GM23338 (cell line): ENCODE data around the gene HELZ. TPM values are rescaled to one million over a fixed set of nuclear protein-coding genes. Genes with fewer than 3 reads are reported as not detected.

Experiments used
- ATAC-seq: fragments of 200-7000 bp; cut with Tn5 transposase; 3 replicates; pipeline ENCODE4 v1.9.1; 2020
- DNase-seq: peaks from one replicate; pipeline ENCODE4 v3.0.0-alpha.2; 2015; ENCODE audit warnings: low spot score
- H2AFZ ChIP-seq: fragments of 200-600 bp; sonication (generic); 2 replicates; pipeline ENCODE4 v1.8.0; 2016; ENCODE audit warnings: antibody characterized with exemption, mild to moderate bottlenecking, moderate library complexity
- H3F3A ChIP-seq: fragments of 200-600 bp; sonication (generic); replicated peaks from 2 replicates; pipeline ENCODE4 v1.8.0; 2017; ENCODE audit warnings: antibody characterized with exemption, mixed run types, low read depth
- H3K27ac ChIP-seq: fragments of 200-600 bp; sonication (generic); 2 replicates; pipeline ENCODE4 v1.6.1; 2016; ENCODE audit warnings: low read depth
- H3K27me3 ChIP-seq: fragments of 200-600 bp; sonication (generic); 2 replicates; pipeline ENCODE4 v1.8.0; 2016; ENCODE audit warnings: mild to moderate bottlenecking, mixed run types, moderate library complexity; ENCODE audit not compliant: insufficient read depth
- H3K36me3 ChIP-seq: fragments of 200-600 bp; sonication (generic); 2 replicates; pipeline ENCODE4 v1.8.0; 2016; ENCODE audit warnings: mild to moderate bottlenecking; ENCODE audit not compliant: insufficient read depth
- H3K4me1 ChIP-seq: fragments of 200-600 bp; sonication (generic); 2 replicates; pipeline ENCODE4 v1.8.0; 2016; ENCODE audit warnings: mild to moderate bottlenecking, moderate library complexity; ENCODE audit not compliant: insufficient read depth
- H3K4me2 ChIP-seq: fragments of 200-600 bp; sonication (generic); 2 replicates; pipeline ENCODE4 v1.7.1; 2017; ENCODE audit warnings: mixed run types
- H3K4me3 ChIP-seq: fragments of 200-600 bp; sonication (generic); 2 replicates; pipeline ENCODE4 v1.6.1; 2016; ENCODE audit warnings: mixed run types
- H3K79me2 ChIP-seq: fragments of 200-600 bp; sonication (generic); replicated peaks from 2 replicates; pipeline ENCODE4 v1.8.0; 2017; ENCODE audit warnings: mild to moderate bottlenecking; ENCODE audit not compliant: insufficient read depth
- H3K9me2 ChIP-seq: fragments of 200-600 bp; sonication (generic); 2 replicates; pipeline ENCODE4 v1.8.0; 2017; ENCODE audit not compliant: insufficient read depth
- H4K20me1 ChIP-seq: fragments of 200-600 bp; sonication (generic); replicated peaks from 2 replicates; pipeline ENCODE4 v1.8.0; 2017; ENCODE audit warnings: mild to moderate bottlenecking; ENCODE audit not compliant: insufficient read depth
- H3K27ac Mint-ChIP-seq: 2 replicates; pipeline ENCODE4 v1.8.0; 2020; ENCODE audit warnings: inconsistent platforms, mild to moderate bottlenecking, moderate library complexity, mixed read lengths
- H3K27me3 Mint-ChIP-seq: 3 replicates; pipeline ENCODE4 v1.8.0; 2022; ENCODE audit warnings: low read depth, mild to moderate bottlenecking, moderate library complexity, mixed read lengths, inconsistent platforms; ENCODE audit not compliant: insufficient read depth, poor library complexity
- H3K36me3 Mint-ChIP-seq: 3 replicates; pipeline ENCODE4 v1.8.0; 2021; ENCODE audit warnings: low read depth, mild to moderate bottlenecking, inconsistent platforms, moderate library complexity, mixed read lengths
- H3K4me1 Mint-ChIP-seq: 3 replicates; pipeline ENCODE4 v1.8.0; 2020; ENCODE audit warnings: mild to moderate bottlenecking, inconsistent platforms, mixed read lengths
- H3K4me3 Mint-ChIP-seq: 3 replicates; pipeline ENCODE4 v1.8.0; 2021; ENCODE audit warnings: moderate library complexity, mild to moderate bottlenecking, inconsistent platforms, mixed read lengths
- H3K9me3 Mint-ChIP-seq: 3 replicates; pipeline ENCODE4 v1.8.0; 2020; ENCODE audit warnings: moderate library complexity, mild to moderate bottlenecking, inconsistent platforms, mixed read lengths
- EZH2 ChIP-seq: fragments of 200-600 bp; sonication (generic); IDR thresholded peaks from one replicate; pipeline ENCODE4 v1.8.0; 2017; ENCODE audit warnings: antibody characterized with exemption, mild to moderate bottlenecking, low read depth; ENCODE audit not compliant: unreplicated experiment
- EZH2phosphoT487 ChIP-seq: fragments of 200-600 bp; sonication (generic); IDR thresholded peaks from one replicate; pipeline ENCODE4 v1.8.1; 2018; ENCODE audit warnings: antibody characterized with exemption; ENCODE audit not compliant: unreplicated experiment
- JUNB ChIP-seq: IDR thresholded peaks from one replicate; pipeline ENCODE4 v1.6.1; 2016; ENCODE audit warnings: antibody characterized with exemption; ENCODE audit not compliant: unreplicated experiment
- NANOG ChIP-seq: IDR thresholded peaks from 2 replicates; pipeline ENCODE4 v1.6.1; 2016; ENCODE audit warnings: antibody characterized with exemption, borderline replicate concordance
- POLR2AphosphoS5 ChIP-seq: IDR thresholded peaks from 2 replicates; pipeline ENCODE4 v1.6.1; 2016; ENCODE audit warnings: antibody characterized with exemption, low read depth
- STAT1 ChIP-seq: IDR thresholded peaks from one replicate; pipeline ENCODE4 v1.6.1; 2016; ENCODE audit warnings: antibody characterized with exemption; ENCODE audit not compliant: unreplicated experiment
- ZNF114 ChIP-seq: fragments of 250-450 bp; sonication (Bioruptor Pico); IDR thresholded peaks from 2 replicates; pipeline ENCODE4 v1.5.0; 2020; ENCODE audit warnings: mild to moderate bottlenecking, moderate library complexity
- ZNF331 ChIP-seq: fragments of 250-450 bp; sonication (Bioruptor Pico); IDR thresholded peaks from 2 replicates; pipeline ENCODE4 v1.5.0; 2020; ENCODE audit warnings: low read depth, mild to moderate bottlenecking, moderate library complexity
- polyA plus RNA-seq: library from polyadenylated mRNA; unstranded; fragments of >200 nt; fragmentation: Nextera tagmentation; extraction: Ambion mirVana; gene quantifications from 2 replicates; pipeline ENCODE4 v1.2.1, GENCODE V29; 2016
- total RNA-seq: library from RNA; depleted of rRNA; stranded (reverse); fragments of >200 nt; shearing (Covaris generic); gene quantifications from 2 replicates; pipeline ENCODE4 v1.2.3, GENCODE V29; 2014
- TF ChIP-seq, protein P1 (sequence below), 2 experiments: fragments of 200-600 bp in 1 of 2; sonication (generic) in 1 of 2; conservative IDR thresholded peaks; 2 replicates each; pipeline versions ENCODE4 v1.5.1 to v1.6.1; 2016 to 2017; ENCODE audit warnings: antibody characterized with exemption in 2 of 2, low read depth in 2 of 2, mild to moderate bottlenecking in 2 of 2, moderate library complexity in 1 of 2
- TF ChIP-seq, protein P2 (sequence below): IDR thresholded peaks from 2 replicates; pipeline ENCODE4 v1.6.1; 2016; ENCODE audit warnings: antibody characterized with exemption
- TF ChIP-seq, protein P3 (sequence below): fragments of 250-450 bp; sonication (Bioruptor Pico); IDR thresholded peaks from 2 replicates; pipeline ENCODE4 v1.5.0; 2020; ENCODE audit warnings: mild to moderate bottlenecking, moderate library complexity

Gene HELZ
- total and polyA plus RNA-seq, 2 experiments from 2014 or later, result 38.9 to 62.0 TPM

DNA sequence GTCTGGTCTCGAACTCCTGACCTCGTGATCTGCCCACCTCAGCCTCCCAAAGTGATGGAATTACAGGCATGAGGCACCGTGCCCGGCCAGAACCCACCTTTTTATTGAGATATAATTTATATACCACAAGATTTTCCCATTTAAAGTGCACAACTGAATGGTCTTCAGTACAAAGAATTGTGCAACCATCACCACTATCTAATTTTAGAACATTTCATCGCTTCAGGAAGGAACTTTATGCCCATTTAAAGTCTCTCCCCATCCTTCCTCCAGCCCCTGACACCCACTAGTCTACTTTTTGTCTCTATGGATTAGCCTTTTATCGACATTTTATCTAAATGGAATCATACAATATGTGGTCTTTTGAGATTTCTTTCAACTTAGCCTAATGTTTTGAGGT lies 25.4 kb upstream of the HELZ start:
- ATAC-seq, result no peak
- H3K4me2 ChIP-seq, result no peak overlapping the region
- Mint-ChIP-seq H3K27ac (no peak overlapping the region), H3K36me3 (no peaks in the 10 kb centered on the region), H3K9me3 (no peaks in the 10 kb centered on the region), H3K27me3 (peaks cover 9% of the 10 kb centered on the region), H3K4me3 (no peak overlapping the region), H3K4me1 (no peaks in the 10 kb centered on the region)
- no peaks in the 10 kb centered on the region for H4K20me1 ChIP-seq
- H3K27ac ChIP-seq, result no peak overlapping the region
- no peaks in the 10 kb centered on the region for H3K36me3 ChIP-seq
- H3K79me2 ChIP-seq, result no peaks in the 10 kb centered on the region
- H3K9me2 ChIP-seq, result no peaks in the 10 kb centered on the region
- TF ChIP-seq ZNF331 (CRISPR knock-in tag) (no peak), POLR2AphosphoS5 (no peak), EZH2phosphoT487 (no peak), JUNB (no peak), NANOG (no peak), STAT1 (no peak), EZH2 (no peak), ZNF114 (no peak)
- TF ChIP-seq, protein P1, sequence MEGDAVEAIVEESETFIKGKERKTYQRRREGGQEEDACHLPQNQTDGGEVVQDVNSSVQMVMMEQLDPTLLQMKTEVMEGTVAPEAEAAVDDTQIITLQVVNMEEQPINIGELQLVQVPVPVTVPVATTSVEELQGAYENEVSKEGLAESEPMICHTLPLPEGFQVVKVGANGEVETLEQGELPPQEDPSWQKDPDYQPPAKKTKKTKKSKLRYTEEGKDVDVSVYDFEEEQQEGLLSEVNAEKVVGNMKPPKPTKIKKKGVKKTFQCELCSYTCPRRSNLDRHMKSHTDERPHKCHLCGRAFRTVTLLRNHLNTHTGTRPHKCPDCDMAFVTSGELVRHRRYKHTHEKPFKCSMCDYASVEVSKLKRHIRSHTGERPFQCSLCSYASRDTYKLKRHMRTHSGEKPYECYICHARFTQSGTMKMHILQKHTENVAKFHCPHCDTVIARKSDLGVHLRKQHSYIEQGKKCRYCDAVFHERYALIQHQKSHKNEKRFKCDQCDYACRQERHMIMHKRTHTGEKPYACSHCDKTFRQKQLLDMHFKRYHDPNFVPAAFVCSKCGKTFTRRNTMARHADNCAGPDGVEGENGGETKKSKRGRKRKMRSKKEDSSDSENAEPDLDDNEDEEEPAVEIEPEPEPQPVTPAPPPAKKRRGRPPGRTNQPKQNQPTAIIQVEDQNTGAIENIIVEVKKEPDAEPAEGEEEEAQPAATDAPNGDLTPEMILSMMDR (conservative IDR thresholded peaks at IDR 0.05; ENCODE audit: low read depth in 2 of 2), result no peak
- TF ChIP-seq, protein P2, sequence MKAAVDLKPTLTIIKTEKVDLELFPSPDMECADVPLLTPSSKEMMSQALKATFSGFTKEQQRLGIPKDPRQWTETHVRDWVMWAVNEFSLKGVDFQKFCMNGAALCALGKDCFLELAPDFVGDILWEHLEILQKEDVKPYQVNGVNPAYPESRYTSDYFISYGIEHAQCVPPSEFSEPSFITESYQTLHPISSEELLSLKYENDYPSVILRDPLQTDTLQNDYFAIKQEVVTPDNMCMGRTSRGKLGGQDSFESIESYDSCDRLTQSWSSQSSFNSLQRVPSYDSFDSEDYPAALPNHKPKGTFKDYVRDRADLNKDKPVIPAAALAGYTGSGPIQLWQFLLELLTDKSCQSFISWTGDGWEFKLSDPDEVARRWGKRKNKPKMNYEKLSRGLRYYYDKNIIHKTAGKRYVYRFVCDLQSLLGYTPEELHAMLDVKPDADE, result no peak
- no peaks in the 10 kb centered on the region for H3F3A ChIP-seq
- no peaks in the 10 kb centered on the region for H3K27me3 ChIP-seq
- DNase-seq, result no peak
- H2AFZ ChIP-seq, result no peak overlapping the region
- H3K4me3 ChIP-seq, result no peak overlapping the region
- H3K4me1 ChIP-seq, result no peaks in the 10 kb centered on the region

DNA sequence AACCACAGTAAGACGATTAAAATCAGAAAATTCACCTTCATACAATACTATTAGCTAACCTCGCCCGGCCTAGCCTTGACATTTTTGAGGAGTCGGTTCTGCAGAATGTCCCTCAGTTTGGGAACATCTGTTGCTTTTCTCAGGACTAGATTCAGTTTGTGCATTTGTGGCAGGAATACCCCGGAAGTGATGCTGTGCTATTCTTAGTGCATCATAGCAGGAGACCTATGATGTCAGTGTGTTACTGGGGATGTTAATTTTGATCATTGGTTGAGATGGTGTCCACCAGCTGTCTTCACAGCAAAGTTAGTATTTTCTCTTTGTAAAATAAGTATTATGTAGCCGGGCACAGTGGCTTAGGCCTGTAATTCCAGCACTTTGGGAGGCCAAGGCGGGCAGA lies 21.5 kb upstream of the HELZ start:
- H2AFZ ChIP-seq, result no peak overlapping the region
- H3K4me2 ChIP-seq, result no peak overlapping the region
- Mint-ChIP-seq H3K27ac (no peak overlapping the region), H3K9me3 (no peaks in the 10 kb centered on the region), H3K4me1 (peaks cover 3% of the 10 kb centered on the region; the same call in 1 of the 3 replicates), H3K36me3 (no peaks in the 10 kb centered on the region), H3K4me3 (no peak overlapping the region), H3K27me3 (peaks cover 3% of the 10 kb centered on the region)
- no peaks in the 10 kb centered on the region for H3F3A ChIP-seq
- no peaks in the 10 kb centered on the region for H3K27me3 ChIP-seq
- ATAC-seq, result no peak
- no peak for DNase-seq
- no peak overlapping the region for H3K4me3 ChIP-seq
- no peaks in the 10 kb centered on the region for H4K20me1 ChIP-seq
- H3K4me1 ChIP-seq, result peaks cover 3% of the 10 kb centered on the region; the same call in 1 of the 2 replicates
- no peaks in the 10 kb centered on the region for H3K36me3 ChIP-seq
- no peaks in the 10 kb centered on the region for H3K9me2 ChIP-seq
- H3K27ac ChIP-seq, result no peak overlapping the region
- H3K79me2 ChIP-seq, result no peaks in the 10 kb centered on the region
- no peak for TF ChIP-seq ZNF331 (CRISPR knock-in tag)
- no peak for TF ChIP-seq NANOG
- no peak for TF ChIP-seq EZH2
- TF ChIP-seq EZH2phosphoT487, result no peak
- TF ChIP-seq, protein P3, sequence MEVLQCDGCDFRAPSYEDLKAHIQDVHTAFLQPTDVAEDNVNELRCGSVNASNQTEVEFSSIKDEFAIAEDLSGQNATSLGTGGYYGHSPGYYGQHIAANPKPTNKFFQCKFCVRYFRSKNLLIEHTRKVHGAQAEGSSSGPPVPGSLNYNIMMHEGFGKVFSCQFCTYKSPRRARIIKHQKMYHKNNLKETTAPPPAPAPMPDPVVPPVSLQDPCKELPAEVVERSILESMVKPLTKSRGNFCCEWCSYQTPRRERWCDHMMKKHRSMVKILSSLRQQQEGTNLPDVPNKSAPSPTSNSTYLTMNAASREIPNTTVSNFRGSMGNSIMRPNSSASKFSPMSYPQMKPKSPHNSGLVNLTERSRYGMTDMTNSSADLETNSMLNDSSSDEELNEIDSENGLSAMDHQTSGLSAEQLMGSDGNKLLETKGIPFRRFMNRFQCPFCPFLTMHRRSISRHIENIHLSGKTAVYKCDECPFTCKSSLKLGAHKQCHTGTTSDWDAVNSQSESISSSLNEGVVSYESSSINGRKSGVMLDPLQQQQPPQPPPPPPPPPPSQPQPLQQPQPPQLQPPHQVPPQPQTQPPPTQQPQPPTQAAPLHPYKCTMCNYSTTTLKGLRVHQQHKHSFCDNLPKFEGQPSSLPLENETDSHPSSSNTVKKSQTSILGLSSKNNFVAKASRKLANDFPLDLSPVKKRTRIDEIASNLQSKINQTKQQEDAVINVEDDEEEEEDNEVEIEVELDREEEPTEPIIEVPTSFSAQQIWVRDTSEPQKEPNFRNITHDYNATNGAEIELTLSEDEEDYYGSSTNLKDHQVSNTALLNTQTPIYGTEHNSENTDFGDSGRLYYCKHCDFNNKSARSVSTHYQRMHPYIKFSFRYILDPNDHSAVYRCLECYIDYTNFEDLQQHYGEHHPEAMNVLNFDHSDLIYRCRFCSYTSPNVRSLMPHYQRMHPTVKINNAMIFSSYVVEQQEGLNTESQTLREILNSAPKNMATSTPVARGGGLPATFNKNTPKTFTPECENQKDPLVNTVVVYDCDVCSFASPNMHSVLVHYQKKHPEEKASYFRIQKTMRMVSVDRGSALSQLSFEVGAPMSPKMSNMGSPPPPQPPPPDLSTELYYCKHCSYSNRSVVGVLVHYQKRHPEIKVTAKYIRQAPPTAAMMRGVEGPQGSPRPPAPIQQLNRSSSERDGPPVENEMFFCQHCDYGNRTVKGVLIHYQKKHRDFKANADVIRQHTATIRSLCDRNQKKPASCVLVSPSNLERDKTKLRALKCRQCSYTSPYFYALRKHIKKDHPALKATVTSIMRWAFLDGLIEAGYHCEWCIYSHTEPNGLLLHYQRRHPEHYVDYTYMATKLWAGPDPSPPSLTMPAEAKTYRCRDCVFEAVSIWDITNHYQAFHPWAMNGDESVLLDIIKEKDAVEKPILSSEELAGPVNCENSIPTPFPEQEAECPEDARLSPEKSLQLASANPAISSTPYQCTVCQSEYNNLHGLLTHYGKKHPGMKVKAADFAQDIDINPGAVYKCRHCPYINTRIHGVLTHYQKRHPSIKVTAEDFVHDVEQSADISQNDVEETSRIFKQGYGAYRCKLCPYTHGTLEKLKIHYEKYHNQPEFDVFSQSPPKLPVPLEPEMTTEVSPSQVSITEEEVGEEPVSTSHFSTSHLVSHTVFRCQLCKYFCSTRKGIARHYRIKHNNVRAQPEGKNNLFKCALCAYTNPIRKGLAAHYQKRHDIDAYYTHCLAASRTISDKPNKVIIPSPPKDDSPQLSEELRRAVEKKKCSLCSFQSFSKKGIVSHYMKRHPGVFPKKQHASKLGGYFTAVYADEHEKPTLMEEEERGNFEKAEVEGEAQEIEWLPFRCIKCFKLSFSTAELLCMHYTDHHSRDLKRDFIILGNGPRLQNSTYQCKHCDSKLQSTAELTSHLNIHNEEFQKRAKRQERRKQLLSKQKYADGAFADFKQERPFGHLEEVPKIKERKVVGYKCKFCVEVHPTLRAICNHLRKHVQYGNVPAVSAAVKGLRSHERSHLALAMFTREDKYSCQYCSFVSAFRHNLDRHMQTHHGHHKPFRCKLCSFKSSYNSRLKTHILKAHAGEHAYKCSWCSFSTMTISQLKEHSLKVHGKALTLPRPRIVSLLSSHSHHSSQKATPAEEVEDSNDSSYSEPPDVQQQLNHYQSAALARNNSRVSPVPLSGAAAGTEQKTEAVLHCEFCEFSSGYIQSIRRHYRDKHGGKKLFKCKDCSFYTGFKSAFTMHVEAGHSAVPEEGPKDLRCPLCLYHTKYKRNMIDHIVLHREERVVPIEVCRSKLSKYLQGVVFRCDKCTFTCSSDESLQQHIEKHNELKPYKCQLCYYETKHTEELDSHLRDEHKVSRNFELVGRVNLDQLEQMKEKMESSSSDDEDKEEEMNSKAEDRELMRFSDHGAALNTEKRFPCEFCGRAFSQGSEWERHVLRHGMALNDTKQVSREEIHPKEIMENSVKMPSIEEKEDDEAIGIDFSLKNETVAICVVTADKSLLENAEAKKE (CRISPR knock-in tag), result no peak
- no peak for TF ChIP-seq JUNB
- no peak for TF ChIP-seq STAT1
- TF ChIP-seq ZNF114, result no peak
- TF ChIP-seq, protein P1 (conservative IDR thresholded peaks at IDR 0.05; ENCODE audit: low read depth in 2 of 2), result no peak
